ENCODE data around the gene C11orf97.

The C11orf97 gene

DNA sequence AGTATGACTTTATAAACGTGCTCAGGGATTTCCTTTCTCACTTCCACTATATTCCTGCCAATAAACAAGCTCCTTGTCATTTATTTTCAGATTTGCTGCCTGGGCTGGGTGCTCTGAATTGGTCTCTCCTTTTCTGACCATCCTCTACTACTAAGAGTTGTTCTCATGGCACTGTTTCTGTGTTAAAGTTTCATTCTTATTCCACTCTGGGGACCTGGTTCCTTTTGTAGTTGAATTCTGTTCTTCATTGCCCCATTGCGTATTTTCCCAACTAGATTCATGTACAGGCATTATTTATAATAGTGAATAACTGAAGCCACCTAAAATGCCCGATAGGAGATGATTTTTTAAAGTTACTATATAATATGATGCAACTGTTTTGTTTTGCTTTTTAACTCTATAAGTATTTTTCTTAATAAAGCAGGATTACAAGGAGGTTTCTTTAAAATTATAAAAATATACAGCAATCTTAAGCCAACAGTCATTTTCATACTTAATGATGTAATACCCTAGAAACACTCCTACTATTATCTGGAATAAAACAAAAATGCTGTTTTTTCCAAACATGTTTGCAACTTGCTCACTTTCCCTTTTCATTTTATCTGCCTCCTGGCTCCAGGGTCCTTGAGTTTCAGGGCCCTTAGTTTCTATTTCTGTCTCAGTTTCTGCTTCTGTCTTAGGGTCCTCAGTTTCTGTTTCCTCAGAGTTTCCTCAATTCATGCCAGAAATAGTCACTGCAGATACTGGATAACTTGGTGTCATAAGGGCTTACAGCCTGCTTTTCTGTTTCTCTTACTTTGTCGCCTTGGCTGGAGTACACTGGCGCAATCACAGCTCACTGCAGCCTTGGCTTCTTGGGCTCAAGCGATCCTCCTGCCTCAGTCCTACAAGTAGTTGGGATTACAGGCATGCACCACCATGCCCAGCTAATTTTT, 21.7 kb downstream of the C11orf97 start:
- TF ChIP-seq, protein P1, sequence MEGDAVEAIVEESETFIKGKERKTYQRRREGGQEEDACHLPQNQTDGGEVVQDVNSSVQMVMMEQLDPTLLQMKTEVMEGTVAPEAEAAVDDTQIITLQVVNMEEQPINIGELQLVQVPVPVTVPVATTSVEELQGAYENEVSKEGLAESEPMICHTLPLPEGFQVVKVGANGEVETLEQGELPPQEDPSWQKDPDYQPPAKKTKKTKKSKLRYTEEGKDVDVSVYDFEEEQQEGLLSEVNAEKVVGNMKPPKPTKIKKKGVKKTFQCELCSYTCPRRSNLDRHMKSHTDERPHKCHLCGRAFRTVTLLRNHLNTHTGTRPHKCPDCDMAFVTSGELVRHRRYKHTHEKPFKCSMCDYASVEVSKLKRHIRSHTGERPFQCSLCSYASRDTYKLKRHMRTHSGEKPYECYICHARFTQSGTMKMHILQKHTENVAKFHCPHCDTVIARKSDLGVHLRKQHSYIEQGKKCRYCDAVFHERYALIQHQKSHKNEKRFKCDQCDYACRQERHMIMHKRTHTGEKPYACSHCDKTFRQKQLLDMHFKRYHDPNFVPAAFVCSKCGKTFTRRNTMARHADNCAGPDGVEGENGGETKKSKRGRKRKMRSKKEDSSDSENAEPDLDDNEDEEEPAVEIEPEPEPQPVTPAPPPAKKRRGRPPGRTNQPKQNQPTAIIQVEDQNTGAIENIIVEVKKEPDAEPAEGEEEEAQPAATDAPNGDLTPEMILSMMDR (IDR thresholded peaks at IDR 0.05; ENCODE audit: control insufficient read depth, insufficient read depth, low read depth, low read length, missing control alignments): no peak
- DNase-seq (ENCODE audit: low read depth): no peak
- no peak overlapping the region for H3K4me3 ChIP-seq (ENCODE audit: control insufficient read depth, low read depth, low read length)

DNA sequence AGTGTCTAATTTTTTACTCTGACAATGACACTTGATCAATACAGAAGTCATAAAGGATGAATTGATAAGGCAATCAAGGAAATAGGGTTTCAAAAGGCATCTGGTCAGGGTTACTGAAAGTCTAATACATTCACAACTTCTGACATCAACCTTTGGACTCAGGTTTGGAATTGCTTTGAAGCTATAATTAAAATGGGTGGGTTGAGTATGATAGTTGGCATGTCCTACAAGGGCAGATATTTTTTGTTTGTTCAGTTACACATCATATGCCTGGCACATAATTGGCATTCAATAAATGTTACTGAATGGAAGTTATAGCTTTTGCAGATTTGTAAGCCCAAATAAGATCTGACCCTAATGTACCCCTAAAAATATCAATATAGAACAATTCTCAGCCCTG, 24.1 kb downstream of the C11orf97 start:
- H3K4me3 ChIP-seq (ENCODE audit: control insufficient read depth, low read depth, low read length): no peak overlapping the region
- no peak for DNase-seq (ENCODE audit: low read depth)
- TF ChIP-seq, protein P1 (IDR thresholded peaks at IDR 0.05; ENCODE audit: control insufficient read depth, insufficient read depth, low read depth, low read length, missing control alignments): no peak

DNA sequence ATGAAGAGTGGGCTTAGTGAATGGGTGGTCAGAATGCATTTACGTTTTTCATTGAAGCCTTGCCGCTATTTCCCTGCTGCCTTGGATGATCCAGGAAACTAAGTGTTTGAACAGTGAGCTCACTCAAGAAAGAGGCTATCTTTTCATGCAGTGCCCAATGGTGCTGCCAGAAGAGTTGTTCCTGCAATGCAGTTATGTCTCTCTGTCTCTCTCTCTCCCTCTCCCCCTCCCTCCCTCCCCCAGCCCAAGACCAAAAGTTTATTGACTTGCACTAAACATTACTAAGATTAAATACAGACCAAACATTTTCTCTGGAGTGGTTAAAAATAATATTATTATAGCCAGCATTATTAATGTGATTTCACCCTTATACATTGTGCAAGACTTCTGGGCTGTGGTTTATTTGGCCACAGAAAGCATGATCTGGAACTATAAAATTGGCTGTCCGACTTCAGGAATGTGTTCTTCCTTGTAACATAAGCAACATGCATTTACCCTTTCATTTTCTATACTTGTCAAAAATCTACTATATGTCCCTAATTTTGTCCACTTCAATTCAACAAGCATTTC, 24.9 kb downstream of the C11orf97 start:
- TF ChIP-seq, protein P1 (IDR thresholded peaks at IDR 0.05; ENCODE audit: control insufficient read depth, insufficient read depth, low read depth, low read length, missing control alignments): no peak
- H3K4me3 ChIP-seq (ENCODE audit: control insufficient read depth, low read depth, low read length): no peak overlapping the region
- no peak for DNase-seq (ENCODE audit: low read depth)

DNA sequence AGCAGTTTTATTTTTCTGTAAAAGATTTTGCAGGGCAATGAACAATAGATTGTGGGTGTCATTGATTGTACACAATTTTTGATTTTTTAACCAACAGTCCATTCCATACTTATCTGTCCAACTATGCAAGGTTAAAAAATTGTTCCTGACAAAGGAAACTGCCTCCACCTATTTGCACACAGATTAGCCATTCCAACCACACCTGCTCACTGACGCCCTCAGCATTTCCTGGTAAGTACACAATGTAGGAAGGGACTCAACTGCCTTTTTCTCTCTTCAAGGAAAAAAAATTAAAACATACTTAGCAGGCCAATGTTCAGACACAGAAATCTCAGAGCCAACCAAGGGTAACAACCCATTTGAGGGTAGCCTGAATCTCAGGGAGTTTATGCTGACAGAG, 27.2 kb downstream of the C11orf97 start:
- no peak overlapping the region for H3K4me3 ChIP-seq (ENCODE audit: control insufficient read depth, low read depth, low read length)
- no peak for DNase-seq (ENCODE audit: low read depth)
- TF ChIP-seq, protein P1 (IDR thresholded peaks at IDR 0.05; ENCODE audit: control insufficient read depth, insufficient read depth, low read depth, low read length, missing control alignments): no peak

DNA sequence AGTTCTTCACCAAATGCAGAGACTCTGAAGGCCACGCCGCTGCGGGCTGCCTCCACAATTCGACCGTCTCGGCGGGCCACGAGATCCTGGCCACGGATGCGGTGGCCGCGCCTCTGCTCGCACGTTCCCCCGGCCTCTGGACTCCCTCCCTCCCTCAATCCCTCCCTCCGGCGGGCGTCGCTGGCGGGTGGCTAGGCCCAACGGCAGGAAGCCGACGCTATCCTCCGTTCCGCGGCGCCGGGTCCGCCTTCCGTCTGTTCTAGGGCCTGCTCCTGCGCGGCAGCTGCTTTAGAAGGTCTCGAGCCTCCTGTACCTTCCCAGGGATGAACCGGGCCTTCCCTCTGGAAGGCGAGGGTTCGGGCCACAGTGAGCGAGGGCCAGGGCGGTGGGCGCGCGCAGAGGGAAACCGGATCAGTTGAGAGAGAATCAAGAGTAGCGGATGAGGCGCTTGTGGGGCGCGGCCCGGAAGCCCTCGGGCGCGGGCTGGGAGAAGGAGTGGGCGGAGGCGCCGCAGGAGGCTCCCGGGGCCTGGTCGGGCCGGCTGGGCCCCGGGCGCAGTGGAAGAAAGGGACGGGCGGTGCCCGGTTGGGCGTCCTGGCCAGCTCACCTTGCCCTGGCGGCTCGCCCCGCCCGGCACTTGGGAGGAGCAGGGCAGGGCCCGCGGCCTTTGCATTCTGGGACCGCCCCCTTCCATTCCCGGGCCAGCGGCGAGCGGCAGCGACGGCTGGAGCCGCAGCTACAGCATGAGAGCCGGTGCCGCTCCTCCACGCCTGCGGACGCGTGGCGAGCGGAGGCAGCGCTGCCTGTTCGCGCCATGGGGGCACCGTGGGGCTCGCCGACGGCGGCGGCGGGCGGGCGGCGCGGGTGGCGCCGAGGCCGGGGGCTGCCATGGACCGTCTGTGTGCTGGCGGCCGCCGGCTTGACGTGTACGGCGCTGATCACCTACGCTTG, 31.7 kb downstream of the C11orf97 start, which contains the start of gene FUT4:
Gene FUT4 (plus strand): TSS at position 227 of the 951 bp plus-strand sequence. CDS start 213 bp downstream, at position 440.
- no peak for DNase-seq (ENCODE audit: low read depth)
- TF ChIP-seq, protein P1 (IDR thresholded peaks at IDR 0.05; ENCODE audit: control insufficient read depth, insufficient read depth, low read depth, low read length, missing control alignments): no peak
- H3K4me3 ChIP-seq (ENCODE audit: control insufficient read depth, low read depth, low read length): peak within 1 kb of the TSS; percentile 48

DNA sequence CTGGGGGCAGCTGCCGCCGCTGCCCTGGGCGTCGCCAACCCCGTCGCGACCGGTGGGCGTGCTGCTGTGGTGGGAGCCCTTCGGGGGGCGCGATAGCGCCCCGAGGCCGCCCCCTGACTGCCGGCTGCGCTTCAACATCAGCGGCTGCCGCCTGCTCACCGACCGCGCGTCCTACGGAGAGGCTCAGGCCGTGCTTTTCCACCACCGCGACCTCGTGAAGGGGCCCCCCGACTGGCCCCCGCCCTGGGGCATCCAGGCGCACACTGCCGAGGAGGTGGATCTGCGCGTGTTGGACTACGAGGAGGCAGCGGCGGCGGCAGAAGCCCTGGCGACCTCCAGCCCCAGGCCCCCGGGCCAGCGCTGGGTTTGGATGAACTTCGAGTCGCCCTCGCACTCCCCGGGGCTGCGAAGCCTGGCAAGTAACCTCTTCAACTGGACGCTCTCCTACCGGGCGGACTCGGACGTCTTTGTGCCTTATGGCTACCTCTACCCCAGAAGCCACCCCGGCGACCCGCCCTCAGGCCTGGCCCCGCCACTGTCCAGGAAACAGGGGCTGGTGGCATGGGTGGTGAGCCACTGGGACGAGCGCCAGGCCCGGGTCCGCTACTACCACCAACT, 32.5 kb downstream of the C11orf97 start:
- TF ChIP-seq, protein P1 (IDR thresholded peaks at IDR 0.05; ENCODE audit: control insufficient read depth, insufficient read depth, low read depth, low read length, missing control alignments): no peak
- DNase-seq (ENCODE audit: low read depth): no peak
- H3K4me3 ChIP-seq (ENCODE audit: control insufficient read depth, low read depth, low read length): peak overlapping the region; percentile 48
